Cardiac muscle cell (in vitro differentiated cells and primary cell): ENCODE data around the gene KCNIP3. TPM values are rescaled to one million over a fixed set of nuclear protein-coding genes. Genes with fewer than 3 reads are reported as not detected.
"Not testable (repeated sequence)": the region's sequence is repeated elsewhere in the genome, so short reads cannot be mapped to it uniquely, and the experiment has no call there.

Experiments used
- DNase-seq, 2 donors: peaks; one replicate each; pipeline versions ENCODE4 v3.0.0 to v3.0.0-alpha.2; 2010 to 2017; ENCODE audit warnings: low read depth in 1 of 2, low spot score in 1 of 2
- H3K27ac ChIP-seq: fragments of 200-600 bp; sonication (generic); 2 replicates; pipeline ENCODE4 v1.5.1; 2016
- H3K27me3 ChIP-seq: fragments of 200-600 bp; sonication (generic); 2 replicates; pipeline ENCODE4 v1.6.0; 2016; ENCODE audit warnings: control low read depth
- H3K36me3 ChIP-seq: fragments of 200-600 bp; sonication (generic); 2 replicates; pipeline ENCODE4 v1.5.1; 2016; ENCODE audit warnings: control low read depth
- H3K4me1 ChIP-seq: fragments of 200-600 bp; sonication (generic); 2 replicates; pipeline ENCODE4 v1.8.1; 2017; ENCODE audit warnings: low read depth, mild to moderate bottlenecking, mixed run types
- H3K4me3 ChIP-seq: fragments of 200-600 bp; sonication (generic); 2 replicates; pipeline ENCODE4 v1.5.1; 2016; ENCODE audit warnings: mild to moderate bottlenecking
- H3K9me3 ChIP-seq: fragments of 200-600 bp; sonication (generic); 2 replicates; pipeline ENCODE4 v1.5.1; 2017; ENCODE audit warnings: low read depth, mild to moderate bottlenecking, control low read depth
- polyA plus RNA-seq: library from polyadenylated mRNA; unstranded; fragments of >200 nt; fragmentation: Nextera tagmentation; extraction: Ambion mirVana; gene quantifications from 2 replicates; pipeline ENCODE4 v1.2.1, GENCODE V29; 2016
- total RNA-seq: library from RNA; depleted of rRNA; stranded (reverse); fragments of >200 nt; gene quantifications from 2 replicates; pipeline ENCODE4 v1.2.3, GENCODE V29; 2016
- TF ChIP-seq, protein P1 (sequence below): IDR thresholded peaks from 2 replicates; pipeline ENCODE4 v1.5.1; 2012; ENCODE audit warnings: low read depth, mild to moderate bottlenecking, low read length

KCNIP3 gene
- total and polyA plus RNA-seq, 2 experiments from 2014 or later = 1.2 to 5.2 TPM

DNA sequence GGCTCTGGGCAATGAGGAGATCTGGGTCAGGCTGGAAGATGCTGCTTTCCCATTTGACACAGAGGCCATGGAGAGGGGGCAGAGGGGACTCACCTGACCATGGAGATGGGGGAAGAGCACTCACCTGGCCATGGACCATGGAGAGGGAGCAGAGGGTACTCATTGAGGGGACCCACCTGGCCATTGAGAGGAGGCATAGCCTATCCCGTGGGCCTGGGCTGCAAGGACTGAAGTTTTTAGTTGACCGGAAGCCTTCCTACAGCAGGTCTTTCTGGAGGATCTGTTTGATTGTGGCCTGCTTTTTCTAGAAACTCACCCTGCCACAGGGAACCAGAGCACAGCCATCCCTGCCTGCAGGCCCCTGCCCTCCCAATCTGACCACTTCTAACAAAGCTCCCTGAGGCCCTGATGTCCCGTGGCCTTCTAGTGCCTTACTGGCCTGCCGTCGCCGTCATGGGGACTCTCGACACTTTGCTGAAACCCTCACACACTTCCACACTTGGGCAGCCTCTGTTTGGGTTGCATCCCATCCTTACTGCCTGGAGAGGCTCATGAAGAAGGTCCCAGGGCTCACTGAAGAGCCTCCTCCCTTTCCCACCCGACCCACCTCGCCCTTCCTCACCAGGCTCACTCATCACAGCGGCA, 28.0 kb upstream of the KCNIP3 start:
- H3K4me1 ChIP-seq = no peaks in the 10 kb centered on the region
- TF ChIP-seq, protein P1, sequence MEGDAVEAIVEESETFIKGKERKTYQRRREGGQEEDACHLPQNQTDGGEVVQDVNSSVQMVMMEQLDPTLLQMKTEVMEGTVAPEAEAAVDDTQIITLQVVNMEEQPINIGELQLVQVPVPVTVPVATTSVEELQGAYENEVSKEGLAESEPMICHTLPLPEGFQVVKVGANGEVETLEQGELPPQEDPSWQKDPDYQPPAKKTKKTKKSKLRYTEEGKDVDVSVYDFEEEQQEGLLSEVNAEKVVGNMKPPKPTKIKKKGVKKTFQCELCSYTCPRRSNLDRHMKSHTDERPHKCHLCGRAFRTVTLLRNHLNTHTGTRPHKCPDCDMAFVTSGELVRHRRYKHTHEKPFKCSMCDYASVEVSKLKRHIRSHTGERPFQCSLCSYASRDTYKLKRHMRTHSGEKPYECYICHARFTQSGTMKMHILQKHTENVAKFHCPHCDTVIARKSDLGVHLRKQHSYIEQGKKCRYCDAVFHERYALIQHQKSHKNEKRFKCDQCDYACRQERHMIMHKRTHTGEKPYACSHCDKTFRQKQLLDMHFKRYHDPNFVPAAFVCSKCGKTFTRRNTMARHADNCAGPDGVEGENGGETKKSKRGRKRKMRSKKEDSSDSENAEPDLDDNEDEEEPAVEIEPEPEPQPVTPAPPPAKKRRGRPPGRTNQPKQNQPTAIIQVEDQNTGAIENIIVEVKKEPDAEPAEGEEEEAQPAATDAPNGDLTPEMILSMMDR = no peak
- no peak overlapping the region for H3K27ac ChIP-seq
- H3K27me3 ChIP-seq = no peaks in the 10 kb centered on the region
- DNase-seq = no peak
- H3K4me3 ChIP-seq = no peak overlapping the region
- H3K9me3 ChIP-seq = no peaks in the 10 kb centered on the region
- no peaks in the 10 kb centered on the region for H3K36me3 ChIP-seq

DNA sequence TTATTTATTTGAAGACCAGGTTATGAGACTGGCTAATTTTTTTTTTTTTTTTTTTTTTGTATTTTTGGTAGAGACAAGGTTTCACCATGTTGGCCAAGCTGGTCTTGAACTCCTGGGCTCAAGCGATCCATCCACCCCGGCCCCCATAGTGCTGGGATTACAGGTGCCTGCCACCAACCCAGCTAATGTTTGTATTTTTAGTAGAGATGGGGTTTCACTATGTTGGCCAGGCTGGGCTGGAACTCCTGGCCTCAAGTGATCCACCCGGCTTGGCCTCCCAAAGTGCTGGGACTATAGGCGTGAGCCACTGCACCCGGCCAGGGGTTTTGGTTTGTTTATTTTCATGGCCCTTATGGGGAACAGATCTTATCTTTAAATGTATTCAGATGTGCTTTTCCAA, 27.4 kb upstream of the KCNIP3 start:
- not testable (repeated sequence) for H3K4me3 ChIP-seq, H3K9me3 ChIP-seq, DNase-seq, H3K27me3 ChIP-seq, H3K27ac ChIP-seq, H3K36me3 ChIP-seq, H3K4me1 ChIP-seq

DNA sequence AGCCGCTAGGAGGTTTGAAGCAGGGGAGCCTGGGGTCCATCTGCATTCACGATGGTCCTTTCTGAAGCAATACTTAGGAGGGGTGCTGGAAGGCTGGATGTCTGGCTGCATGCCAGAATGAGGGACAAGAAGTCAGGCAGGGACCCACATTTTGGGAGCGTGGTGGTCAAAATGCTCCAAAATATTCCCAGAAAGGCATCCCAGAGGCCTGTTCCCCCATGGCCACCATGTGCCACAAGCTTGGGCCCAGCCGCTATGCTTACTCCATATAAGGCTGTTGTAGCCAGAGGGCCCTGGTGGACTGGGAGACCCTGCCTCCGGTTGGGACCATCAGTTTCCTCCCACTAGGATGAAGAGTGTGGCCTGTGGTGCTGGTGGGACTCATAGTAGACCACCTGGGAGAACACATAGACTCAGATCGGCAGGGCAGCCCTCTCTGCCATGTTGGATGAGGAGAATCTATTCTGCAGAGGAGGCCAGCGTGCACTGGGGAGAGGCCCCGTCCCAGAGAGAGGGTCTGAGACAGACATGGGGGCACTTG, 26.5 kb upstream of the KCNIP3 start:
- Histone ChIP-seq H3K27ac (no peak overlapping the region), H3K27me3 (no peaks in the 10 kb centered on the region), H3K4me3 (no peak overlapping the region), H3K9me3 (no peaks in the 10 kb centered on the region), H3K4me1 (no peaks in the 10 kb centered on the region), H3K36me3 (no peaks in the 10 kb centered on the region)
- DNase-seq = no peak
- TF ChIP-seq, protein P1 = no peak

DNA sequence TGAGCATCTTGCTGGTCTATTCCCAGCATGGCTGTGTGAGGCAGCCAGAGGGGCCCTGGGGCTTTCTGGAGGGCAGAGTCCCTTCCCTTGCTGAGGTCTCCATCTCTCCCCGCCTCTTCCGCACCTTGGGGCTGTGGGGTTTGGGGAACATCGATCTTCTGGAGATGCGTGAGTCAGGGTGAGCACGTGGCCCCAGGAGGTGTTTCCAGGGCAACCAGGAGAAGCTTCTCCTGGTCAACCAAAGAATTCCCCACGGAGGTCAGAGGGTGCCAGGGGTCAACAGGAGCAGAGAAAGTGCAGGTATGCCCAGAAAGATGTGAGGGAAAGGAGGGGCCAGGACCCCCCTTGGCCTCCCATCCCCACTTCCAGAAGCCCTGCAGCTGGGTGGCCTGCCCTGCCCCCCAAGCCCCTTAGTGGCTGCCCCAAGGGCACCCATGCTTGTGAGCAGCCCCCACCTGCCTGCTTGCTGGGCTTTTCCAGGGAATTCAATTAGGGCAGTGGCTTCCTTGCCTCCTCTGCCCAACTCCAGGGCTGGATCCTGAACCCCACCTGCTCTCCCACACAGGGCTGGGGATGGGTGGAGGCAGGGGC, 25.7 kb upstream of the KCNIP3 start:
- Histone ChIP-seq H3K36me3 (no peaks in the 10 kb centered on the region), H3K4me1 (no peaks in the 10 kb centered on the region), H3K4me3 (no peak overlapping the region), H3K27ac (no peak overlapping the region), H3K27me3 (no peaks in the 10 kb centered on the region), H3K9me3 (no peaks in the 10 kb centered on the region)
- DNase-seq = no peak
- TF ChIP-seq, protein P1 = no peak

DNA sequence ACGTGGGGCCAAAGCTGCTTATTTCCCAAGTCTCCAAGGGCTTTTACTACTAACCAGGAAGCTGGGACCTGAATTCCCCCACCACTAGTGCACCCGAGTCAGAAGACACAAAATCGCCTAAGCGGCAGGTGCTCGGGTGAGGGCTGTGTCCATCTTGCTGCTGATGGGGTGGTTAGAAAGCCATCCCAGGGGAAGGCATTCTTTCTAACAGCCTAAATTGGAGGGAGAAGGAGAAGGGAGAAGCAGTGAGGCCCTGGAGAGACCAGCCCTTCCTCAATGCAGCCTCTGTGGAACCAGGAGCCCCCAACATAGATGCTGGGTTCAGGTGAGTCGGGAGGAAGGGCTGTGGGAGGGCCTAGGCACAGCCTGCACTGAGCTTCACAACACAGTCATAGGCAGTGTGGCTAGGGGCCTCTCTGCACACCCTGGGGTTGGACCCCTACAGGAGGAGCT, 24.8 kb upstream of the KCNIP3 start:
- no peaks in the 10 kb centered on the region for H3K9me3 ChIP-seq
- DNase-seq = no peak

More for the DNA sequence above, 24.8 kb upstream of the KCNIP3 start:
- Histone ChIP-seq H3K4me1 (no peaks in the 10 kb centered on the region), H3K27ac (no peak overlapping the region), H3K36me3 (no peaks in the 10 kb centered on the region), H3K27me3 (no peaks in the 10 kb centered on the region), H3K4me3 (no peak overlapping the region)
- TF ChIP-seq, protein P1 = no peak
